Ishikawa (cell line): ENCODE measurements around the gene NUP214.

Experiments
- CEBPB ChIP-seq: IDR thresholded peaks from 2 replicates; pipeline ENCODE4 v1.6.1; 2012
- EP300 ChIP-seq: IDR thresholded peaks from 2 replicates; pipeline ENCODE4 v1.6.1; 2012; ENCODE audit warnings: borderline replicate concordance
- FOXM1 ChIP-seq: IDR thresholded peaks from 2 replicates; pipeline ENCODE4 v1.6.1; 2012; ENCODE audit warnings: low read depth, borderline replicate concordance
- MAX ChIP-seq: IDR thresholded peaks from 2 replicates; pipeline ENCODE4 v1.6.1; 2012
- NFIC ChIP-seq: IDR thresholded peaks from 2 replicates; pipeline ENCODE4 v1.6.1; 2012
- RAD21 ChIP-seq: IDR thresholded peaks from 2 replicates; pipeline ENCODE4 v1.6.1; 2012; ENCODE audit warnings: low read depth
- REST ChIP-seq: IDR thresholded peaks from 2 replicates; pipeline ENCODE4 v1.6.1; 2012; ENCODE audit warnings: low read depth, mild to moderate bottlenecking
- TAF1 ChIP-seq: IDR thresholded peaks from 2 replicates; pipeline ENCODE4 v1.6.1; 2012; ENCODE audit warnings: low read depth, mild to moderate bottlenecking
- TEAD4 ChIP-seq: IDR thresholded peaks from 2 replicates; pipeline ENCODE4 v1.6.1; 2012
- USF1 ChIP-seq: IDR thresholded peaks from 2 replicates; pipeline ENCODE4 v1.6.1; 2012
- ZBTB7A ChIP-seq: IDR thresholded peaks from 2 replicates; pipeline ENCODE4 v1.6.1; 2012; ENCODE audit warnings: low read depth

DNA sequence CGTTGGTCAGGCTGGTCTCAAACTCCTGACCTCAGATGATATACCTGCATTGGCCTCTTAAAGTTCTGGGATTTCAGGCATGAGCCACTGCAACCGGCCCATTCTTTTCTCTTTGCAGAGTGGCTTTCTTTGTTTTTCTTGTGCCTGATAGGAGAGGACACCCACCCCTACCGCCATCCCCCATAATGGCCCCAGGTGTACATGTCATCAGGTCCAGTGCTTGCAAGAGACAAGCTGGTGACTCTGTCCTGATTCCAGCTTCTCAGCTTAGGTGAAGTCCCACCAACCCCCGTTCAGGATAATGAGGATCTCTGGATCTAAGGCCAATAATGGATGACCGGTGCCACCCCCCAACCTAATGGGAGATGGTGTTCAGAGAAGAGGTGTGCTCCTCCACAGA lies 31.4 kb upstream of the NUP214 start:
- no peak for TF ChIP-seq REST
- TF ChIP-seq TAF1: no peak
- TF ChIP-seq USF1: no peak
- TF ChIP-seq EP300: no peak
- TF ChIP-seq ZBTB7A: no peak
- TF ChIP-seq TEAD4: no peak
- no peak for TF ChIP-seq MAX
- no peak for TF ChIP-seq FOXM1
- no peak for TF ChIP-seq NFIC
- no peak for TF ChIP-seq CEBPB
- TF ChIP-seq RAD21: no peak
